HK-2 (cell line): ENCODE data around the gene IGSF1.
"Not testable (repeated sequence)": the region's sequence is repeated elsewhere in the genome, so short reads cannot be mapped to it uniquely, and the experiment has no call there.

Experiments used
- DNase-seq: peaks from one replicate; pipeline ENCODE4 v3.0.0-alpha.2; 2018; ENCODE audit not compliant: unreplicated experiment

The IGSF1 gene

GRCh38 chrX:131271826-131272225, 17.3 kb downstream of the IGSF1 start:
- no peak for DNase-seq

- no peak for DNase-seq
Observed at GRCh38 chrX:131271274-131271673, 17.8 kb downstream of the IGSF1 start.

DNA sequence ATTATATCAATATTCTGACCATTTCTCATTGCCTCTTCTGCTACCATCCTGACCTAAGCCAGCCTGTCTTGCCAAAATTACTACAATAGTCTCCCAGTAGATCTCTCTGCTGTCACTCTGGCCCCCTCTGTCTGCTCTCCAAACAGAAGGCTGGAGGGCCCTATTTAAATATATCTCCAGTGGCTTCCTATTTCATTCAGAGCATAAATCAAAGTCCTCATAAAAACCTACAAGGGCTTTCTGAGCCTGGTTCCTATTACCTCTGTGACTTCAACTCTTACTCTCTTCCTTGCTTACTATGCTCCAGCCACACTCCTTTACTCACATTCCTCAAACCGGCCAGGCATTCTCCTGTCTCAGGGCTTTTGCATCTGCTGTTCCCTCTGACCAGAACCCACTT, 19.0 kb downstream of the IGSF1 start:
- DNase-seq: no peak

GRCh38 chrX:131264665-131265064, 24.4 kb downstream of the IGSF1 start:
- no peak for DNase-seq

DNA sequence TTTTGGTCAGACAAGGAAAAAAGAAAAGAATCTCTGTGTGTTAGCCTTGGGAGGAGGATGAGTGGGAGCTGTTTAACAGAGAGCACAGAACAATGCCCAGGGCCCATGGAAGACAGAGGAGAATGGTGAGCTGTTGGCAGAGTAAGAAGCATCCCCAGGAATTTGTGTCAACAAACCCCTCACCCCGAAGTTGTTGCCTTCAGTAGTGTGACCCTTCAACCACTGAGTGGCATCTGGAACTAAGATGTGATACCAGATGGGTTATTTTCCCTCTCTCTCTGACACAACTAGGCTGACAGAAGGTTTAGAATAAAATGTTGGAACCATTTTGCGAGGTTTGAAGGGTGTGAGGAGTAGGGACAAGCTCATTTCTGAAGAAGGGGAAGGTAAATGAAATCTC, 25.1 kb downstream of the IGSF1 start:
- no peak for DNase-seq

DNA sequence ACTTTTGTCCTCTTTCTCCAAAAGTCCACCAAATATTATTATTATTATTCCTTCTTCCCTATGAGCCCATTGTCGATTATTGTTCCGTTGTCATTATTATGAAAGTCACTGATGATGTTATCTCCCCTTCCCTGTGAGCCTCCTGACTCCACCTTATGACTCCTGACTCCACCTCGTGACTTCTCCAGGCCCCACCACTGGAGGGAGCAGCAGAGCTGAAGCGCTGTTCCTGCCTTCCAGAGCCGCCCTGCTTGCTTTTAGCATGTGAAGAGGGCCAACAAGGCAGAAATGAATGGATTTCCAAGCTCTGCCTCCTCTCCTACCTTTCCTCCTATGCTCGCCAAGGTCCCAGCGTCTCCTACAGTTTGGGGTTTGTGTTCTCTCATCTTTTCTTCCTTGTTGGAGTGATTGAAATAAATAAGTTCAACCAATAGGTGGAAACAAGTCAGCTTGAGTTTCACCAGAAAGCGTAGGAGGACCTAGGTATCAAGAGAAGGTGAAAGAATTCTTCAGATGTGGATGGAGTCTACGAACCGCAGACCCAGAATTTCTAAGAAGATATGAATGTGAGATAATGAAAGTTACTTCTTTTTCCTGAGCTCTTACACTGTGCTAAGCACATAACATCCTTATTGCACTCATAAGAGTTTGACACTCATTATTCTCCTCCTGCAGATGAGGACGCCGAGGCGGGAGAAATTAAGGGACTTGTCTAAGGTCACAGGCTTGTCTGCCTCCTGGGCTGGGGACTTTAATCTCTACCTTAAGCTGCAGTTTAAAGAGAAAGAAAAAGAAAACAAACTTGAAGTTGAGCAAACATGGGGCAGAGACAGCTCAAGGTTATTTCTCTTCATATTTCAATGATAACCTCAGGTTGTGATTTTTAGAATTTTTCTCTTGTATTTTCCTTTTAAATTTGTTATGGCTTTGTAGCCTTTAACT, 26.1 kb downstream of the IGSF1 start:
- peak; percentile 28 for DNase-seq

GRCh38 chrX:131262200-131262599, 26.9 kb downstream of the IGSF1 start:
- no peak for DNase-seq

DNA sequence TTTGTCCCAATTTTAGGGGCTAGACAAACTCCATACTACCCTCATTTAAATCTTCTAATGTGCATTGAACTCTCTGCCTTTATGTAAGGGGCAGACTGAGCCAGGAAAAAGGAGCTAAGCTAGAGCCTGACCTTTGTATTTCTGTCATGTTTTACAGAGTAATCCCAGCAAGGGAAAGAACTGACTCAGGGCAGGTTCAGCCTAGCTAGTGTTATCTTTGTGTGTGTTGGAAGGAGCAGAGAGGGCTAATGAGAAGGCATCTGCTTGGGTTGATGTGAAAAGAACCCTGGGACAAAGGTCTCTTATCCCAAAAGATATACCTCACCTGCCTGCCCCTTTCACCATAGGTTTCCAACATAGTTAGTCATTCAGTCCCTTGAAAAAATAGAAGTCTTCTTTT, 31.7 kb downstream of the IGSF1 start:
- no peak for DNase-seq

DNA sequence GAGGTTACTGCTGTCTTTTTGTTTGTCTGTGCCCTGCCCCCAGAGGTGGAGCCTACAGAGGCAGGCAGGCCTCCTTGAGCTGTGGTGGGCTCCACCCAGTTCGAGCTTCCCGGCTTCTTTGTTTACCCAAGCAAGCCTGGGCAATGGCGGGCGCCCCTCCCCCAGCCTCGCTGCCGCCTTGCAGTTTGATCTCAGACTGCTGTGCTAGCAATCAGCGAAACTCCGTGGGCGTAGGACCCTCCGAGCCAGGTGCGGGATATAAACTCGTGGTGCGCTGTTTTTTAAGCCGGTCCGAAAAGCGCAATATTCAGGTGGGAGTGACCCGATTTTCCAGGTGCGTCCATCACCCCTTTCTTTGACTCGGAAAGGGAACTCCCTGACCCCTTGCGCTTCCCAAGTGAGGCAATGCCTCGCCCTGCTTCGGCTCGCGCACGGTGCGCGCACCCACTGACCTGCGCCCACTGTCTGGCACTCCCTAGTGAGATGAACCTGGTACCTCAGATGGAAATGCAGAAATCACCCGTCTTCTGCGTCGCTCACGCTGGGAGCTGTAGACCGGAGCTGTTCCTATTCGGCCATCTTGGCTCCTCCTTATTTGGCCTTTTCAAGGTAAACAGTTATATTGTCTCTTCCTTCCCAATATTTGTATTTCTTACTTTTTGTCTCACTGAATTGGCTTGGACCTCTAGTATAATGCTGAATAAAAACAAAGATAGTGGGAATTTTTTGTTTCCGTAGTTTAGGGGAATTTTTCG, 37.9 kb downstream of the IGSF1 start:
- DNase-seq: not testable (repeated sequence)

DNA sequence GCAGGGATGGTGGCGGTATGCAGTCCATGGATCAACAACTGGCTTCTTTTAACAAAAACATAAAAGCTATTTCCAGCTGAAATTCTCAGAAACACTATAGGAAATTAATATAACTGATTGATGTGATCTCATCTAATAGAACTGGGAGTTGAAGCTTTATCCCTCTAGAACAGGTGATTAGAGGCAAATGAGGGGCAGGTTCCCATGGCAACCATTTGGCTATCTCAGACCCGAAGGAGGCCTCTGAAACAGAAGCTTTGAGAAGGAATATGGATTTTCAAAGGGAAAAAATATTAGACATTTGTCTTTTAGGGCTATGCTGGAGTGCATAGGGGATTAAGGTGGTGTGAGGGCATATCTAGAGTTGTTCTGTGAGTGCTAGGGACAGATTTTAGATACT, 50.0 kb downstream of the IGSF1 start:
- no peak for DNase-seq

DNA sequence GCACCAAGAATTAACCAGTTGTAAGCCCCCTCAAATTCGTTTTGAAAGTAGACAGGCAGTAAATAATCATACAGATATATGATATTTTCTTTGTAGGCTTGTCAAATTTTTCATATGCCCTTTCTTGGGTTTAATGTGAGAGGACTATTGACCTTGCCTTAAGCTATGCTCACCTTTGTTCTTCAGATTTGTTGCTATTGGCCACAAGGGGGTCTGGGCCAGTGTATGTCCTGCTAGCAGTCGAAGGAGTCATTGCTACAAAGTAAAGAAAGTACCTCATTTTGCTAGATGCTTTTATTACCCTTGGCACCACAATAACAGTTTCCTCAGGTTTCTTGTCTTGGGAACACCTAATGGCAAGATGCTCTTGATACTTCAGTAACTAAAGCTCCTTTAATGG, 51.7 kb downstream of the IGSF1 start:
- DNase-seq: no peak

- no peak for DNase-seq
Observed at GRCh38 chrX:131235768-131236545, 53.1 kb downstream of the IGSF1 start.

DNA sequence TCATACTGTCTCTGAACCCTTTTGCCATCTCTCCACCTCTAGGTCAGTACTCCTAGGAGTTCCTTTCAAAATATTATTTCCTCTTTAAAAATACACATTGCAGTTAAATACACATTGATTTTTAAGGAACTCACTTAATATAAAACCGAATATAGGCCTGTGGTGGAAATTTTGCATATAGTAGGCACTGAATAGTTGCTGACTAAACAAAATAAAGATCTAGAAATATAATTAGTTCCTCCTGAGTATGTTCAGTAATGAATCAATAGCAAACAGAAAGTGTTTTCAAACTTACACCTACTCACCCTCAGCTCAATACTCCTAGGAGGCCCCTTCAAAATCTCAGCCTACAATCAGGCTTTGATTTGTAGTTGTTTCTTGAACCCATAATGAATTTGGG, 61.5 kb downstream of the IGSF1 start:
- DNase-seq: no peak

DNA sequence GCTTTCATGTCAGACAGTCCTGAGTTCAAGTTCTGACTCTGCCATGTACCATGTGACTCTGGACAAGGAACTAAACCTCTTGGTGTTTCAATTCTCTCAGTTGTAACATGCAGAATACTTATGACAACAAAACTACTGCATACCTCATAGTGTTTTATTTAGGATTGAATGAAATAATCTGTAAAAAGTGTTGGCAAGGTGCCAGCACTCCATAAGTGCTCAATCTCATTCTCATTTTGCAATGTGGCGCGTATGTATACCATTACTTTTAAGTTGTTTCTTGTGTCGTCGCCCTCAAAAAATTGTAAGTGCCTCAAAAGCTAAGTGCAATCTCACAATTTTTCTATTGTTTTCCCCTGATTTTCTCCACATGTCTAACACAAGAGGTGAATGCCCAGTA, 62.5 kb downstream of the IGSF1 start:
- DNase-seq: no peak

- DNase-seq: no peak
Observed at GRCh38 chrX:131225078-131225477, 64.0 kb downstream of the IGSF1 start.
